Measurements from ENCODE around the gene DMRT1. TPM values are rescaled to one million over a fixed set of nuclear protein-coding genes. Genes with fewer than 3 reads are reported as not detected.

The DMRT1 gene
- total RNA-seq, 1 experiment from 2014 or later, result not detected

DNA sequence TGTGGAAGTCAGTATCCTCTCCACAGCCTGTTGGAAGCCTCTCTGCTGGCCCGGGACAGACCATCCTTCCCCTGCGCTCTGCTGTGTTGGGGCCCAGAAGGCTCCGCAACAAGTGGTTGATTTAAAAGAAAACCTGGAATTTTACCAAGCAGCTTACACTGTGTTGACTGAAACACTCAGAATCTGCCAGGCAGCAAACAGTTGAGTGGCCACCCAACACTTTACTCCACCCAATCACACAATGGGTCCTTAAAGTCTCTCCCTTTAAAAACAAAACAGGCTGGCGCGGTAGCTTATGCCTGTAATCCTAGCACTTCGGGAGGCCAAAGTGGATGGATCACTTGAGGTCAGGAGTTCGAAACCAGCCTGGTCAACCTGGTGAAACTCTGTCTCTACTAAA is 107.0 kb downstream of the DMRT1 start:
- H3K36me3 Mint-ChIP-seq, result no peaks in the 10 kb centered on the region
- ATAC-seq, result no peak
- H3K4me1 Mint-ChIP-seq, result peaks cover 13% of the 10 kb centered on the region
- H3K9me3 Mint-ChIP-seq, result no peaks in the 10 kb centered on the region
- no peaks in the 10 kb centered on the region for H3K27me3 Mint-ChIP-seq (ENCODE audit: low read depth)
- H3K4me3 Mint-ChIP-seq, result no peak overlapping the region
- DNase-seq (ENCODE audit: low spot score), result no peak
- CTCF ChIA-PET, result interaction anchor here (0.5 to 3.2 kb wide), 3 partner anchors 20 to 61 kb away, joined by 4 to 14 read pairs (median 5); no protein-coding TSS in a partner anchor
- POLR2A ChIA-PET, result no interaction called here
- TF ChIP-seq ETV6 (CRISPR knock-in tag; IDR thresholded peaks at IDR 0.05), result no peak
- no peak for TF ChIP-seq ARID4B (CRISPR knock-in tag; IDR thresholded peaks at IDR 0.05; ENCODE audit: borderline replicate concordance)
- TF ChIP-seq PRRX2 (CRISPR knock-in tag; IDR thresholded peaks at IDR 0.05), result no peak
- TF ChIP-seq ZNF317 (CRISPR knock-in tag; IDR thresholded peaks at IDR 0.05; ENCODE audit: borderline replicate concordance, low read depth), result no peak
- no peak for TF ChIP-seq MXD4 (CRISPR knock-in tag; IDR thresholded peaks at IDR 0.05; ENCODE audit: borderline replicate concordance)
- TF ChIP-seq CREB1 (CRISPR knock-in tag; IDR thresholded peaks at IDR 0.05), result no peak
- no peak for TF ChIP-seq ZMAT4 (CRISPR knock-in tag; IDR thresholded peaks at IDR 0.05)
- TF ChIP-seq SMAD4 (CRISPR knock-in tag; IDR thresholded peaks at IDR 0.05), result no peak
- no peak for TF ChIP-seq TEAD1 (CRISPR knock-in tag; IDR thresholded peaks at IDR 0.05)
- TF ChIP-seq, protein P1, sequence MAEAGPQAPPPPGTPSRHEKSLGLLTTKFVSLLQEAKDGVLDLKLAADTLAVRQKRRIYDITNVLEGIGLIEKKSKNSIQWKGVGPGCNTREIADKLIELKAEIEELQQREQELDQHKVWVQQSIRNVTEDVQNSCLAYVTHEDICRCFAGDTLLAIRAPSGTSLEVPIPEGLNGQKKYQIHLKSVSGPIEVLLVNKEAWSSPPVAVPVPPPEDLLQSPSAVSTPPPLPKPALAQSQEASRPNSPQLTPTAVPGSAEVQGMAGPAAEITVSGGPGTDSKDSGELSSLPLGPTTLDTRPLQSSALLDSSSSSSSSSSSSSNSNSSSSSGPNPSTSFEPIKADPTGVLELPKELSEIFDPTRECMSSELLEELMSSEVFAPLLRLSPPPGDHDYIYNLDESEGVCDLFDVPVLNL (CRISPR knock-in tag; IDR thresholded peaks at IDR 0.05; ENCODE audit: borderline replicate concordance, low read depth), result no peak
- TF ChIP-seq ATF1 (CRISPR knock-in tag; IDR thresholded peaks at IDR 0.05), result no peak
- TF ChIP-seq, protein P2, sequence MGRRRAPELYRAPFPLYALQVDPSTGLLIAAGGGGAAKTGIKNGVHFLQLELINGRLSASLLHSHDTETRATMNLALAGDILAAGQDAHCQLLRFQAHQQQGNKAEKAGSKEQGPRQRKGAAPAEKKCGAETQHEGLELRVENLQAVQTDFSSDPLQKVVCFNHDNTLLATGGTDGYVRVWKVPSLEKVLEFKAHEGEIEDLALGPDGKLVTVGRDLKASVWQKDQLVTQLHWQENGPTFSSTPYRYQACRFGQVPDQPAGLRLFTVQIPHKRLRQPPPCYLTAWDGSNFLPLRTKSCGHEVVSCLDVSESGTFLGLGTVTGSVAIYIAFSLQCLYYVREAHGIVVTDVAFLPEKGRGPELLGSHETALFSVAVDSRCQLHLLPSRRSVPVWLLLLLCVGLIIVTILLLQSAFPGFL (CRISPR knock-in tag; IDR thresholded peaks at IDR 0.05; ENCODE audit: borderline replicate concordance), result no peak
- no peak for TF ChIP-seq MLX (CRISPR knock-in tag; IDR thresholded peaks at IDR 0.05)
- no peak for TF ChIP-seq ZNF512 (CRISPR knock-in tag; IDR thresholded peaks at IDR 0.05; ENCODE audit: borderline replicate concordance)
- no peak for TF ChIP-seq GABPB1 (CRISPR knock-in tag; IDR thresholded peaks at IDR 0.05)
- TF ChIP-seq USF2 (CRISPR knock-in tag; IDR thresholded peaks at IDR 0.05), result no peak
- TF ChIP-seq IRF1 (CRISPR knock-in tag; IDR thresholded peaks at IDR 0.05), result no peak
- TF ChIP-seq FOXP4 (CRISPR knock-in tag; IDR thresholded peaks at IDR 0.05), result no peak
- no peak overlapping the region for H3K27ac Mint-ChIP-seq
